Mesenchymal stem cell (in vitro differentiated cells and primary cell): ENCODE data around the gene DTNBP1.

Experiments
- DNase-seq: peaks from one replicate; pipeline ENCODE4 v3.0.0-alpha.2; 2013
- H2AFZ ChIP-seq: one replicate; pipeline ENCODE4 v1.6.1; 2013; ENCODE audit warnings: low read depth, mild to moderate bottlenecking, control low read depth, inconsistent platforms, low read length, moderate library complexity
- H2AK5ac ChIP-seq: 2 replicates; pipeline ENCODE4 v1.6.1; 2013; ENCODE audit warnings: low read length, moderate library complexity, mild to moderate bottlenecking, inconsistent platforms; ENCODE audit not compliant: severe bottlenecking
- H2BK120ac ChIP-seq: one replicate; pipeline ENCODE4 v1.6.1; 2013; ENCODE audit warnings: low read depth, mild to moderate bottlenecking, inconsistent platforms, low read length, moderate library complexity
- H2BK12ac ChIP-seq, 2 experiments: one replicate each; pipeline ENCODE4 v1.6.1; 2013; ENCODE audit warnings: inconsistent platforms in 2 of 2, low read length in 2 of 2, mild to moderate bottlenecking in 2 of 2, moderate library complexity in 2 of 2, control low read depth in 1 of 2
- H2BK15ac ChIP-seq: one replicate; pipeline ENCODE4 v1.6.1; 2013; ENCODE audit warnings: mild to moderate bottlenecking, low read depth, inconsistent platforms; ENCODE audit not compliant: poor library complexity, severe bottlenecking
- H2BK5ac ChIP-seq: 2 replicates; pipeline ENCODE4 v1.6.1; 2013; ENCODE audit warnings: low read depth, mild to moderate bottlenecking, low read length, control low read depth, inconsistent platforms; ENCODE audit not compliant: poor library complexity, severe bottlenecking
- H3K14ac ChIP-seq, 2 experiments: one replicate each; pipeline ENCODE4 v1.6.1; 2013; ENCODE audit warnings: inconsistent platforms in 2 of 2, low read length in 2 of 2, control low read depth in 1 of 2, mild to moderate bottlenecking in 1 of 2, moderate library complexity in 1 of 2
- H3K18ac ChIP-seq, 2 experiments: one replicate each; pipeline ENCODE4 v1.6.1; 2013; ENCODE audit warnings: inconsistent platforms in 2 of 2, low read length in 2 of 2, control low read depth in 1 of 2, low read depth in 1 of 2, mild to moderate bottlenecking in 1 of 2
- H3K23ac ChIP-seq, 2 experiments: one replicate each; pipeline ENCODE4 v1.6.1; 2013; ENCODE audit warnings: inconsistent platforms in 2 of 2, low read length in 2 of 2, mild to moderate bottlenecking in 2 of 2, moderate library complexity in 2 of 2, control low read depth in 1 of 2
- H3K27ac ChIP-seq: 2 replicates; pipeline ENCODE4 v1.5.1; 2013; ENCODE audit warnings: mild to moderate bottlenecking, moderate library complexity, low read length, control low read depth, inconsistent platforms; ENCODE audit not compliant: poor library complexity, severe bottlenecking
- H3K27me3 ChIP-seq, 2 experiments: 2 replicates each; pipeline versions ENCODE4 v1.6.1 to v1.7.0; 2013; ENCODE audit warnings: low read length in 2 of 2, mild to moderate bottlenecking in 2 of 2, moderate library complexity in 2 of 2, control low read depth in 1 of 2, inconsistent platforms in 1 of 2; ENCODE audit not compliant: control insufficient read depth in 1 of 2, insufficient read depth in 1 of 2
- H3K36me3 ChIP-seq, 2 experiments: 2 replicates each; pipeline versions ENCODE4 v1.6.1 to v1.7.0; 2013; ENCODE audit warnings: low read length in 2 of 2, control low read depth in 1 of 2, inconsistent platforms in 1 of 2, low read depth in 1 of 2, mild to moderate bottlenecking in 1 of 2; ENCODE audit not compliant: insufficient read depth in 2 of 2, control insufficient read depth in 1 of 2
- H3K4ac ChIP-seq, 2 experiments: one replicate each; pipeline ENCODE4 v1.6.1; 2013; ENCODE audit warnings: inconsistent platforms in 2 of 2, low read length in 2 of 2, mild to moderate bottlenecking in 2 of 2, moderate library complexity in 2 of 2, control low read depth in 1 of 2, low read depth in 1 of 2
- H3K4me1 ChIP-seq: 2 replicates; pipeline ENCODE4 v1.6.1; 2013; ENCODE audit warnings: low read depth, low read length, control low read depth; ENCODE audit not compliant: control insufficient read depth, insufficient read depth
- H3K4me2 ChIP-seq: 2 replicates; pipeline ENCODE4 v1.6.1; 2013; ENCODE audit warnings: low read length, mild to moderate bottlenecking, inconsistent platforms; ENCODE audit not compliant: poor library complexity, severe bottlenecking
- H3K4me3 ChIP-seq, 2 experiments: 2 replicates each; pipeline versions ENCODE4 v1.5.1 to v1.7.0; 2013; ENCODE audit warnings: low read length in 2 of 2, mild to moderate bottlenecking in 2 of 2, control low read depth in 1 of 2, low read depth in 1 of 2; ENCODE audit not compliant: insufficient read depth in 1 of 2
- H3K79me1 ChIP-seq: replicated peaks from 2 replicates; pipeline ENCODE4 v1.6.1; 2013; ENCODE audit warnings: mild to moderate bottlenecking, control low read depth, low read length, inconsistent platforms; ENCODE audit not compliant: poor library complexity, severe bottlenecking
- H3K9ac ChIP-seq: 2 replicates; pipeline ENCODE4 v1.7.0; 2013; ENCODE audit warnings: mild to moderate bottlenecking, low read length, moderate library complexity
- H3K9me3 ChIP-seq: 2 replicates; pipeline ENCODE4 v1.7.0; 2013; ENCODE audit warnings: mild to moderate bottlenecking, low read length; ENCODE audit not compliant: control insufficient read depth
- H4K8ac ChIP-seq: one replicate; pipeline ENCODE4 v1.6.1; 2013; ENCODE audit warnings: inconsistent platforms, mild to moderate bottlenecking, low read length, moderate library complexity
- H4K91ac ChIP-seq: one replicate; pipeline ENCODE4 v1.6.1; 2013; ENCODE audit warnings: mild to moderate bottlenecking, low read length, inconsistent platforms
- WGBS: methylation state at CpG from one replicate; pipeline ENCODE4 v1.1.7; 2013; ENCODE audit warnings: mixed read lengths; 5-methylcytosine and 5-hydroxymethylcytosine counted together

DTNBP1 gene

DNA sequence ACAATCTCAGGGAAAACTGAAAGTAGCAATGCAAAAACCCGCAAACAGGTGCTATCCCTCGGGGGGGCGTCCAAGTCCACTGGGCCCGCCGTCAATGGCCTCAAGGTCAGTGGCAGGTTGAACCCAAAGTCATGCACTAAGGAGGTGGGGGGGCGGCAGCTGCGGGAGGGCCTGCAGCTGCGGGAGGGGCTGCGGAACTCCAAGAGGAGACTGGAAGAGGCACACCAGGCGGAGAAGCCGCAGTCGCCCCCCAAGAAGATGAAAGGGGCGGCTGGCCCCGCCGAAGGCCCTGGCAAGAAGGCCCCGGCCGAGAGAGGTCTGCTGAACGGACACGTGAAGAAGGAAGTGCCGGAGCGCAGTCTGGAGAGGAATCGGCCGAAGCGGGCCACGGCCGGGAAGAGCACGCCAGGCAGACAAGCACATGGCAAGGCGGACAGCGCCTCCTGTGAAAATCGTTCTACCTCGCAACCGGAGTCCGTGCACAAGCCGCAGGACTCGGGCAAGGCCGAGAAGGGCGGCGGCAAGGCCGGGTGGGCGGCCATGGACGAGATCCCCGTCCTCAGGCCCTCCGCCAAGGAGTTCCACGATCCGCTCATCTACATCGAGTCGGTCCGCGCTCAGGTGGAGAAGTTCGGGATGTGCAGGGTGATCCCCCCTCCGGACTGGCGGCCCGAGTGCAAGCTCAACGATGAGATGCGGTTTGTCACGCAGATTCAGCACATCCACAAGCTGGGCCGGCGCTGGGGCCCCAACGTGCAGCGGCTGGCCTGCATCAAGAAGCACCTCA is 166.3 kb downstream of the DTNBP1 start:
- peaks cover 40% of the 10 kb centered on the region for H3K79me1 ChIP-seq
- WGBS, result 97% methylated on average over 60 of the region's 60 CpGs
- H3K23ac ChIP-seq, result no peak overlapping the region
- H2AFZ ChIP-seq, result no peak overlapping the region
- no peak overlapping the region for H2BK15ac ChIP-seq
- H3K36me3 ChIP-seq, result peaks cover 52 to 53% of the 10 kb centered on the region in 2 experiments
- H2AK5ac ChIP-seq, result no peak overlapping the region
- no peak overlapping the region for H4K8ac ChIP-seq
- DNase-seq, result no peak
- H4K91ac ChIP-seq, result no peak overlapping the region
- H3K4ac ChIP-seq, result no peak overlapping the region
- peak overlapping the region in 1 of 2 experiments; percentile 46 for H2BK12ac ChIP-seq
- H3K18ac ChIP-seq, result no peak overlapping the region
- no peaks in the 10 kb centered on the region for H3K27me3 ChIP-seq
- H2BK120ac ChIP-seq, result no peak overlapping the region
- H3K14ac ChIP-seq, result no peak overlapping the region
- H3K4me3 ChIP-seq, result no peak overlapping the region
- H3K4me2 ChIP-seq, result no peak overlapping the region
- no peaks in the 10 kb centered on the region for H3K9me3 ChIP-seq
- no peak overlapping the region for H3K27ac ChIP-seq
- H2BK5ac ChIP-seq, result no peak overlapping the region
- peaks cover 6% of the 10 kb centered on the region for H3K4me1 ChIP-seq
- H3K9ac ChIP-seq, result no peak overlapping the region

GRCh38 chr6:15495375-15495901 is 167.4 kb downstream of the DTNBP1 start:
- H3K18ac ChIP-seq, result no peak overlapping the region
- no peak overlapping the region for H2AK5ac ChIP-seq
- H3K4me2 ChIP-seq, result no peak overlapping the region
- peak overlapping the region in 1 of 2 experiments; percentile 54 for H2BK12ac ChIP-seq
- no peak overlapping the region for H4K8ac ChIP-seq
- no peaks in the 10 kb centered on the region for H3K27me3 ChIP-seq
- no peak overlapping the region for H3K23ac ChIP-seq
- H2BK15ac ChIP-seq, result no peak overlapping the region
- peaks cover 4% of the 10 kb centered on the region for H3K4me1 ChIP-seq
- no peak overlapping the region for H2BK120ac ChIP-seq
- no peak overlapping the region for H3K4me3 ChIP-seq
- DNase-seq, result peak; percentile 63
- no peak overlapping the region for H2AFZ ChIP-seq
- H3K9me3 ChIP-seq, result no peaks in the 10 kb centered on the region
- 87% methylated on average over 8 of the region's 10 CpGs for WGBS
- no peak overlapping the region for H3K9ac ChIP-seq
- peaks cover 41 to 42% of the 10 kb centered on the region in 2 experiments for H3K36me3 ChIP-seq
- H3K4ac ChIP-seq, result peak overlapping the region in 1 of 2 experiments; percentile 24
- H3K79me1 ChIP-seq, result peaks cover 38% of the 10 kb centered on the region
- peak overlapping the region; percentile 10 for H2BK5ac ChIP-seq
- no peak overlapping the region for H4K91ac ChIP-seq
- H3K14ac ChIP-seq, result no peak overlapping the region
- H3K27ac ChIP-seq, result no peak overlapping the region

- DNase-seq, result peak; percentile 70
- Histone ChIP-seq H2BK120ac (no peak overlapping the region), H3K4me2 (no peak overlapping the region), H3K4me1 (peaks cover 2% of the 10 kb centered on the region), H4K8ac (no peak overlapping the region), H3K14ac (no peak overlapping the region), H2AK5ac (no peak overlapping the region), H4K91ac (no peak overlapping the region), H2BK15ac (peak overlapping the region; percentile 31), H3K4ac (no peak overlapping the region), H3K9ac (no peak overlapping the region), H2AFZ (no peak overlapping the region), H3K79me1 (peaks cover 29% of the 10 kb centered on the region), H2BK12ac (no peak overlapping the region), H2BK5ac (no peak overlapping the region), H3K27me3 (no peaks in the 10 kb centered on the region), H3K27ac (no peak overlapping the region), H3K23ac (no peak overlapping the region), H3K36me3 (peaks cover 38 to 45% of the 10 kb centered on the region in 2 experiments), H3K18ac (no peak overlapping the region), H3K4me3 (no peak overlapping the region), H3K9me3 (no peaks in the 10 kb centered on the region)
- 76% methylated on average over 8 of the region's 9 CpGs for WGBS
Observed at GRCh38 chr6:15493437-15494168, 169.2 kb downstream of the DTNBP1 start.

DNA sequence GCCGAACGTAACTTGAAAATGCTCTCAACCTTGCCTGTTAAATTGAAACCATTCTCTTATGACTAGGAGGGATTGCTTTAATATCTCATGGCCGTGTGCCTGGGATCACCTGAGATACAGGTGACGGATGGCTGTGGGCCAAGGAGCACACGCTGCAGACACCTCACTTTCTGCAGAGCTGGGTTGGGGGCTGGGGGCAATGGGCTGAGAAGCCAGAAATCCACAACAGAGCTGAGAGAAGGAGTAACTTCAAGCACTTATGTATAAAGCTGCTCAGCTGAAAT is 170.9 kb downstream of the DTNBP1 start:
- peak overlapping the region in 1 of 2 experiments; percentile 7 for H3K18ac ChIP-seq
- H3K9ac ChIP-seq, result peak overlapping the region; percentile 37
- WGBS, result 88% methylated on average over 5 of the region's 5 CpGs
- H2AK5ac ChIP-seq, result no peak overlapping the region
- H2BK12ac ChIP-seq, result peak overlapping the region; percentile 9 to 29
- H3K27ac ChIP-seq, result no peak overlapping the region
- H3K4me3 ChIP-seq, result no peak overlapping the region
- H3K79me1 ChIP-seq, result peaks cover 27% of the 10 kb centered on the region
- no peak overlapping the region for H3K4me2 ChIP-seq
- DNase-seq, result no peak
- no peak overlapping the region for H3K23ac ChIP-seq
- H3K27me3 ChIP-seq, result no peaks in the 10 kb centered on the region
- H2BK15ac ChIP-seq, result no peak overlapping the region
- peaks cover 40 to 48% of the 10 kb centered on the region in 2 experiments for H3K36me3 ChIP-seq
- H4K8ac ChIP-seq, result peak overlapping the region; percentile 62
- H2AFZ ChIP-seq, result no peak overlapping the region
- no peaks in the 10 kb centered on the region for H3K9me3 ChIP-seq
- peaks cover 2% of the 10 kb centered on the region for H3K4me1 ChIP-seq
- H4K91ac ChIP-seq, result no peak overlapping the region
- H2BK120ac ChIP-seq, result no peak overlapping the region
- no peak overlapping the region for H3K14ac ChIP-seq
- no peak overlapping the region for H3K4ac ChIP-seq
- H2BK5ac ChIP-seq, result no peak overlapping the region
